K562 (cell line): ENCODE measurements around the gene PPIC. TPM values are rescaled to one million over a fixed set of nuclear protein-coding genes. Genes with fewer than 3 reads are reported as not detected.
"Not testable (repeated sequence)": the region's sequence is repeated elsewhere in the genome, so short reads cannot be mapped to it uniquely, and the experiment has no call there.

Experiments used
- ATAC-seq: fragments of 200-7000 bp; cut with Tn5 transposase; 3 replicates; pipeline ENCODE4 v1.9.1; 2020; ENCODE audit warnings: moderate library complexity
- BruUV-seq: library from RNA; stranded (reverse); fragments of 400-500 nt; replicated peaks from 2 replicates; lab custom pipeline; 2021; lab: Mats Ljungman, UMichigan
- CTCF ChIA-PET: fragments of 300-600 bp; formaldehyde crosslinking; extraction: SDS; loops from one replicate; lab custom pipeline; 2021; ENCODE audit warnings: low intra/inter-chr PET ratio; lab: Yijun Ruan, JAX
- POLR2A ChIA-PET: fragments of 300-600, 350-650 bp; sonication (Branson Sonifier 250); formaldehyde crosslinking; extraction: SDS; loops from one replicate; lab custom pipeline; 2021; ENCODE audit warnings: antibody characterized with exemption, inconsistent platforms; lab: Yijun Ruan, JAX
- DNase-seq, 4 experiments: peaks; one replicate each; pipeline versions ENCODE4 v3.0.0 to v3.0.0-alpha.2; 2011 to 2018; ENCODE audit warnings: low spot score in 3 of 4, mixed read lengths in 3 of 4; ENCODE audit errors: extremely low read depth in 1 of 4
- FAIRE-seq: peaks from 2 replicates; lab custom pipeline; 2011; peaks lifted over from hg19 to GRCh38; lab: Jason Lieb, UNC
- H2AFZ ChIP-seq: 2 replicates; pipeline ENCODE4 v1.6.0; 2011; ENCODE audit warnings: low read depth, low read length, control low read depth, inconsistent platforms
- H3K27ac ChIP-seq: fragments of 200-600 bp; 3 replicates; pipeline ENCODE4 v1.8.0; 2011; ENCODE audit warnings: low read depth, mild to moderate bottlenecking, control low read depth, inconsistent platforms, low read length, moderate library complexity, mixed read lengths; ENCODE audit errors: extremely low read depth
- H3K27me3 ChIP-seq, 2 experiments: fragments of 300-600 bp in 1 of 2; 2 replicates in 1 of 2; 3 replicates in 1 of 2; pipeline versions ENCODE4 v1.6.0 to v1.8.0; 2011; ENCODE audit warnings: inconsistent platforms in 2 of 2, low read length in 2 of 2, mild to moderate bottlenecking in 1 of 2, mixed read lengths in 1 of 2, moderate library complexity in 1 of 2; ENCODE audit not compliant: control insufficient read depth in 2 of 2, insufficient read depth in 2 of 2
- H3K36me3 ChIP-seq: fragments of 300-600 bp; 3 replicates; pipeline ENCODE4 v1.8.0; 2011; ENCODE audit warnings: mild to moderate bottlenecking, low read length, inconsistent platforms; ENCODE audit not compliant: control insufficient read depth, insufficient read depth
- H3K4me1 ChIP-seq, 2 experiments: fragments of 200-600 bp in 1 of 2; replicated peaks in 1 of 2; 2 replicates in 1 of 2; 3 replicates in 1 of 2; pipeline versions ENCODE4 v1.5.1 to v1.8.0; 2011; ENCODE audit warnings: inconsistent platforms in 2 of 2, low read length in 2 of 2, mild to moderate bottlenecking in 1 of 2, mixed read lengths in 1 of 2, moderate library complexity in 1 of 2; ENCODE audit not compliant: control insufficient read depth in 2 of 2, insufficient read depth in 2 of 2
- H3K4me2 ChIP-seq: 2 replicates; pipeline ENCODE4 v1.6.1; 2011; ENCODE audit warnings: low read length, control low read depth, inconsistent platforms, mixed read lengths; ENCODE audit not compliant: insufficient read depth
- H3K4me3 ChIP-seq: fragments of 200-600 bp; sonication (generic), shearing (Covaris generic); 2 replicates; pipeline ENCODE4 v1.5.1; 2016; ENCODE audit warnings: control low read depth, inconsistent platforms
- H3K79me2 ChIP-seq: fragments of 200-600 bp; 3 replicates; pipeline ENCODE4 v1.8.0; 2011; ENCODE audit warnings: low read length, inconsistent platforms; ENCODE audit not compliant: control insufficient read depth, insufficient read depth
- H3K9ac ChIP-seq, 2 experiments: 2 replicates each; pipeline versions ENCODE4 v1.6.0 to v1.6.1; 2011; ENCODE audit warnings: low read depth in 2 of 2, low read length in 2 of 2, control low read depth in 1 of 2, inconsistent platforms in 1 of 2, mild to moderate bottlenecking in 1 of 2, mixed read lengths in 1 of 2; ENCODE audit not compliant: insufficient read depth in 1 of 2
- H3K9me1 ChIP-seq: one replicate; pipeline ENCODE4 v1.6.0; 2011; ENCODE audit warnings: inconsistent platforms, mild to moderate bottlenecking, low read length, moderate library complexity; ENCODE audit not compliant: control insufficient read depth, insufficient read depth
- H3K9me3 ChIP-seq: replicated peaks from 2 replicates; pipeline ENCODE4 v1.5.1; 2011; ENCODE audit warnings: low read depth, low read length, inconsistent platforms; ENCODE audit not compliant: control insufficient read depth, insufficient read depth
- H4K20me1 ChIP-seq: replicated peaks from 2 replicates; pipeline ENCODE4 v1.6.1; 2011; ENCODE audit warnings: low read length, inconsistent platforms, mixed read lengths; ENCODE audit not compliant: control insufficient read depth, insufficient read depth
- WGBS: fragments of 100-300 bp; shearing (Covaris generic); methylation state at CpG from one replicate; pipeline ENCODE4 v1.1.6; 2016; ENCODE audit warnings: low coverage, mixed read lengths; ENCODE audit not compliant: insufficient coverage; ENCODE audit errors: missing lambda C conversion rate; 5-methylcytosine and 5-hydroxymethylcytosine counted together
- in situ Hi-C: fragments of 300-500 bp; cut with MboI; formaldehyde crosslinking; loops from 4 replicates; pipeline ENCODE4 v1.15.0; 2018; ENCODE audit warnings: inconsistent platforms, mixed read lengths
- intact Hi-C: fragments of 100-400 bp; cut with micrococcal nuclease; formaldehyde crosslinking; loops from 2 replicates; pipeline ENCODE4 v1.14.2; 2022
- polyA plus RNA-seq, 8 experiments: library from polyadenylated mRNA; depleted of rRNA in 4 of 8; stranded (reverse) in 5 of 8; unstranded in 3 of 8; fragments of >200 nt; fragmentation: Nextera tagmentation in 2 of 8; fragmentation: Illumina TruSeq in 1 of 8; extraction: Ambion mirVana in 2 of 8; extraction: Trizol in 1 of 8; gene quantifications; 2 replicates each; pipeline versions ENCODE4 v1.2.1 to v1.2.3, GENCODE V29; 2011 to 2014; ENCODE audit warnings: inconsistent platforms in 1 of 8, missing spikeins in 1 of 8
- small RNA-seq: library from RNA; depleted of rRNA; stranded (forward); fragments of <200 nt; gene quantifications from one replicate; pipeline ENCODE3, GENCODE V24; 2014
- total RNA-seq, 7 experiments: library from RNA; depleted of rRNA in 6 of 7; stranded (reverse); fragments of >200 nt in 6 of 7; fragmentation: Illumina TruSeq in 2 of 7; extraction: Trizol in 2 of 7; gene quantifications; 2 replicates each; pipeline versions ENCODE4 v1.2.1 to v1.2.3, GENCODE V29; 2011 to 2021; ENCODE audit warnings: low replicate concordance in 1 of 7

The PPIC gene
- total and polyA plus RNA-seq, 9 of the 15 experiments (the other 6 are each of a cell fraction or from before 2014, with no cell fraction given): 1.3 to 4.5 (median 2.8) TPM

DNA sequence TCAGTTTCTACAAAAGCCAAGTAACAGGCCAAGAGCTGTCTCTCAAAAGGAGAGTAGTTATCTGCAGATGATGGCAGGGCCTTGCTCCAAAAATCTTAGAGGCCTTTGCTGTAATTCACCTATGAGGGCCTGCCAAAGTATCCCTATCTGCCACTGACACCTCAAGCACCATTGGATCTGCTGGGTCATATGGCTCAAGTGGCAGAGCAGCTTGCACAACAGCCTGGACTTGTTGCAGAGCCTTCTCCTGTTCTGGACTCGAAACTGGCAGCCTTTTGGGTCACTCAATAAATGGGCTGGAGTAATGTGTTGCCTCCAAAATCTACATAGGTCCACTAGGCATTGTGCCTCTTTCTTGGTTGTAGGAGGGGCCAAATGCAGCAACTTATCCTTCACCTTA is 62.8 kb downstream of the PPIC start:
- DNase-seq, intact Hi-C loops, in situ Hi-C loops, POLR2A ChIA-PET, H3K4me1 ChIP-seq, H3K4me2 ChIP-seq, FAIRE-seq, ATAC-seq, H3K4me3 ChIP-seq, H3K27me3 ChIP-seq, H3K36me3 ChIP-seq, H2AFZ ChIP-seq, H3K9me1 ChIP-seq, H3K9me3 ChIP-seq, BruUV-seq, H3K79me2 ChIP-seq, H4K20me1 ChIP-seq, H3K9ac ChIP-seq, H3K27ac ChIP-seq, CTCF ChIA-PET: not testable (repeated sequence)
- 0% methylated on average over 1 of the region's 1 CpG for WGBS

Small RNAs within 50 kb of the gene (small RNA-seq; reads per million reads assigned to genes)
- gene RN7SL689P (0.11 reads per million), gene RN7SL711P (not detected)

Other genes starting within 250 kb of the PPIC start
- 4.9 and 6.8 TPM in 2 replicates for gene SNX24, start 191.1 kb downstream of the PPIC start, total RNA-seq (2014; rRNA removed)
- 8.6 and 9.2 TPM in 2 replicates for gene SNX24, start 191.1 kb downstream of the PPIC start, total RNA-seq (2014; rRNA removed; fragmentation: Illumina TruSeq; extraction: Trizol)
- 8.9 and 10.1 TPM in 2 replicates for gene SNX24, start 191.1 kb downstream of the PPIC start, total RNA-seq (2015; rRNA removed; fragmentation: Illumina TruSeq; extraction: Trizol)
- 5.8 and 6.4 TPM in 2 replicates for gene SNX24, start 191.1 kb downstream of the PPIC start, total RNA-seq (2021)
- 4.3 and 5.3 TPM in 2 replicates for gene SNX24, start 191.1 kb downstream of the PPIC start, polyA plus RNA-seq (2011; rRNA removed)
- 9.7 and 9.9 TPM in 2 replicates for gene SNX24, start 191.1 kb downstream of the PPIC start, polyA plus RNA-seq (2014; fragmentation: Illumina TruSeq; extraction: Trizol)
- gene SNX24, start 191.1 kb downstream of the PPIC start, polyA plus RNA-seq (2014; fragmentation: Nextera tagmentation; extraction: Ambion mirVana): 1 to 10 TPM; 7.9 to 8.6 TPM
- gene SNX24, start 191.1 kb downstream of the PPIC start, polyA plus RNA-seq (2014; rRNA removed): 7.3 and 10.0 TPM in 2 replicates
- 0.05 TPM in 1 of 2 replicates, not detected in the other for gene PRDM6, start 52.5 kb upstream of the PPIC start, total RNA-seq (2014; rRNA removed)
- gene PRDM6, start 52.5 kb upstream of the PPIC start, total RNA-seq (2014; rRNA removed; fragmentation: Illumina TruSeq; extraction: Trizol): not detected in 2 replicates
- gene PRDM6, start 52.5 kb upstream of the PPIC start, total RNA-seq (2015; rRNA removed; fragmentation: Illumina TruSeq; extraction: Trizol): not detected in 2 replicates
- not detected in 2 replicates for gene PRDM6, start 52.5 kb upstream of the PPIC start, total RNA-seq (2021)
- not detected in 2 replicates for gene PRDM6, start 52.5 kb upstream of the PPIC start, polyA plus RNA-seq (2011; rRNA removed)
- 0.07 TPM in 1 of 2 replicates, not detected in the other for gene PRDM6, start 52.5 kb upstream of the PPIC start, polyA plus RNA-seq (2014; fragmentation: Illumina TruSeq; extraction: Trizol)
- under 1 TPM in 1 of 2 experiments, not detected in 1; 0.01 TPM for gene PRDM6, start 52.5 kb upstream of the PPIC start, polyA plus RNA-seq (2014; fragmentation: Nextera tagmentation; extraction: Ambion mirVana)
- gene PRDM6, start 52.5 kb upstream of the PPIC start, polyA plus RNA-seq (2014; rRNA removed): 0.01 TPM in 1 of 2 replicates, not detected in the other